MG63 (cell line): ENCODE measurements around the gene HOXD8. TPM values are rescaled to one million over a fixed set of nuclear protein-coding genes. Genes with fewer than 3 reads are reported as not detected.

Experiments
- DNase-seq: peaks from one replicate; pipeline ENCODE4 v3.0.0-alpha.2; 2020
- H3K27me3 ChIP-seq: fragments of 250-450 bp; sonication (Bioruptor Pico); 2 replicates; pipeline ENCODE4 v1.5.1; 2020; ENCODE audit warnings: mild to moderate bottlenecking, moderate library complexity
- H3K36me3 ChIP-seq: fragments of 250-450 bp; sonication (Bioruptor Pico); 2 replicates; pipeline ENCODE4 v1.5.1; 2020; ENCODE audit warnings: mild to moderate bottlenecking, moderate library complexity
- H3K4me3 ChIP-seq: fragments of 250-450 bp; sonication (Bioruptor Pico); 2 replicates; pipeline ENCODE4 v1.5.1; 2020; ENCODE audit warnings: mild to moderate bottlenecking, moderate library complexity
- H3K9me3 ChIP-seq: fragments of 250-450 bp; sonication (Bioruptor Pico); 2 replicates; pipeline ENCODE4 v1.5.1; 2020; ENCODE audit warnings: mild to moderate bottlenecking, moderate library complexity
- total RNA-seq: library from RNA; depleted of rRNA; stranded (reverse); fragments of >200 nt; shearing (Covaris generic); gene quantifications from 2 replicates; pipeline ENCODE4 v1.2.3, GENCODE V29; 2014; ENCODE audit warnings: low replicate concordance

The HOXD8 gene
- total RNA-seq, 1 experiment from 2014 or later: 15.5 TPM

- no peak for DNase-seq
- Histone ChIP-seq H3K36me3 (no peaks in the 10 kb centered on the region), H3K27me3 (no peaks in the 10 kb centered on the region), H3K4me3 (no peak overlapping the region), H3K9me3 (no peaks in the 10 kb centered on the region)
Measured at GRCh38 chr2:176162911-176163671, 33.6 kb downstream of the HOXD8 start.

- DNase-seq: no peak
- Histone ChIP-seq H3K4me3 (no peak overlapping the region), H3K27me3 (no peaks in the 10 kb centered on the region), H3K36me3 (no peaks in the 10 kb centered on the region), H3K9me3 (no peaks in the 10 kb centered on the region)
Measured at GRCh38 chr2:176163672-176164056, 34.2 kb downstream of the HOXD8 start.

GRCh38 chr2:176164201-176164600 is 34.7 kb downstream of the HOXD8 start:
- no peaks in the 10 kb centered on the region for H3K36me3 ChIP-seq
- H3K27me3 ChIP-seq: no peaks in the 10 kb centered on the region
- DNase-seq: no peak
- no peaks in the 10 kb centered on the region for H3K9me3 ChIP-seq
- no peak overlapping the region for H3K4me3 ChIP-seq

- Histone ChIP-seq H3K27me3 (no peaks in the 10 kb centered on the region), H3K36me3 (no peaks in the 10 kb centered on the region), H3K4me3 (no peak overlapping the region), H3K9me3 (no peaks in the 10 kb centered on the region)
- DNase-seq: no peak
Measured at GRCh38 chr2:176164611-176165369, 35.3 kb downstream of the HOXD8 start.

- Histone ChIP-seq H3K9me3 (no peaks in the 10 kb centered on the region), H3K36me3 (no peaks in the 10 kb centered on the region), H3K4me3 (no peak overlapping the region), H3K27me3 (no peaks in the 10 kb centered on the region)
- no peak for DNase-seq
Measured at GRCh38 chr2:176165370-176166050, 36.0 kb downstream of the HOXD8 start.

GRCh38 chr2:176166272-176166671 is 36.8 kb downstream of the HOXD8 start:
- Histone ChIP-seq H3K36me3 (no peaks in the 10 kb centered on the region), H3K9me3 (no peaks in the 10 kb centered on the region), H3K4me3 (no peak overlapping the region), H3K27me3 (no peaks in the 10 kb centered on the region)
- no peak for DNase-seq

- Histone ChIP-seq H3K9me3 (no peaks in the 10 kb centered on the region), H3K4me3 (no peak overlapping the region), H3K27me3 (no peaks in the 10 kb centered on the region), H3K36me3 (no peaks in the 10 kb centered on the region)
- DNase-seq: no peak
Measured at GRCh38 chr2:176167398-176167797, 37.9 kb downstream of the HOXD8 start.

- DNase-seq: no peak
- Histone ChIP-seq H3K27me3 (no peaks in the 10 kb centered on the region), H3K4me3 (no peak overlapping the region), H3K9me3 (no peaks in the 10 kb centered on the region), H3K36me3 (no peaks in the 10 kb centered on the region)
Measured at GRCh38 chr2:176169181-176169580, 39.7 kb downstream of the HOXD8 start.

GRCh38 chr2:176169711-176170110 is 40.2 kb downstream of the HOXD8 start:
- Histone ChIP-seq H3K27me3 (no peaks in the 10 kb centered on the region), H3K4me3 (no peak overlapping the region), H3K9me3 (no peaks in the 10 kb centered on the region), H3K36me3 (no peaks in the 10 kb centered on the region)
- no peak for DNase-seq

- Histone ChIP-seq H3K36me3 (no peaks in the 10 kb centered on the region), H3K27me3 (no peaks in the 10 kb centered on the region), H3K4me3 (no peak overlapping the region), H3K9me3 (no peaks in the 10 kb centered on the region)
- DNase-seq: no peak
Measured at GRCh38 chr2:176170602-176171305, 41.2 kb downstream of the HOXD8 start.

- no peaks in the 10 kb centered on the region for H3K9me3 ChIP-seq
- no peaks in the 10 kb centered on the region for H3K36me3 ChIP-seq
- H3K4me3 ChIP-seq: no peak overlapping the region
- H3K27me3 ChIP-seq: no peaks in the 10 kb centered on the region
- DNase-seq: no peak
Measured at GRCh38 chr2:176171351-176172006, 42.0 kb downstream of the HOXD8 start.

GRCh38 chr2:176172007-176172894 is 42.7 kb downstream of the HOXD8 start:
- DNase-seq: no peak
- Histone ChIP-seq H3K27me3 (no peaks in the 10 kb centered on the region), H3K4me3 (no peak overlapping the region), H3K9me3 (no peaks in the 10 kb centered on the region), H3K36me3 (no peaks in the 10 kb centered on the region)

GRCh38 chr2:176172895-176173566 is 43.5 kb downstream of the HOXD8 start:
- no peak overlapping the region for H3K4me3 ChIP-seq
- DNase-seq: no peak
- H3K36me3 ChIP-seq: no peaks in the 10 kb centered on the region
- H3K9me3 ChIP-seq: no peaks in the 10 kb centered on the region
- H3K27me3 ChIP-seq: no peaks in the 10 kb centered on the region

GRCh38 chr2:176173567-176174381 is 44.3 kb downstream of the HOXD8 start:
- no peaks in the 10 kb centered on the region for H3K36me3 ChIP-seq
- H3K27me3 ChIP-seq: no peaks in the 10 kb centered on the region
- DNase-seq: no peak
- H3K4me3 ChIP-seq: no peak overlapping the region
- no peaks in the 10 kb centered on the region for H3K9me3 ChIP-seq
